Activated CD4-positive, alpha-beta T cell treated with anti-CD3 and anti-CD28 coated beads, Interleukin-2, amount 50 U/mL, for 4 hours (primary cell): Measurements from ENCODE around the gene CD81.

Experiments
- DNase-seq, 2 experiments: peaks; one replicate each; pipeline ENCODE4 v3.0.0-alpha.2; 2020

The CD81 gene

DNA sequence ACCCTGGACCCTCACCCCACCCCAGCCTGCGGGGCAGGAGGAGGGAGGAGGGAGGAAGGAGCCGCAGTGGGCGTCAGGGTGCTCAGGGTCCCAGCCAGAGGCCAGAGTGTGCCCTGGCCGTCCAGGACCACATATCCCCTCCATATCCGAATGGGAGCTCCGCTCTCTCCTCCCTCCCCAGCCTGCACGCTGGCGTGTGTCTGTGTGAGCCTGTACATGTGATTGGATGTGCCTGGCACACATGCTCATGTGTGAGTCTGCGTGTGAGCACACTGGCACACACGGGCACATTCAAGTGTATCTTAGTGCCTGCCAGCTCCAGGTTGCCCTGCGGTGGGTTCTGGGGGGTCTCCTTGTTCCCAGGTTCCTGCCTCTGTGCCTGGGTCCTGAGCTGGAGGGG is 31.6 kb downstream of the CD81 start:
- DNase-seq = no peak

DNA sequence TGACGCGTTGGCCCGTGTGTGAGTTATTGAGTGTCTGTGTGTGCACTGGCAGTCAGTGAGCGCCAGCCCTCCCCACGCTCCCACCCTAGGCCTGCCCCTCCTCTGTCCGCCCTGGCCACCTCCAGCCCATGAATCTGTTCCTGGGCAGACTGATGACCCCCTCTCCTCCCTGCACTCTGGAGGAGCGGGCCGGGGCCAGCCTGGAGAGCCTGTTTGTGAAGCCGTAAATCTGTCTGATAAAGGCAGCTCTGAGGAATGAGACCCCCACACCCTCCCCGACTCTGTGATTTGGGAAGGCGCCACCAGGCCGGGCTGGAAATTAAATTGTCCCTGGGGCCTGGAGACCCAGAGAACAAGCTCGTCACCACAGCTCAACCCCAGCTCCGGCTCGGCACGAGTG is 32.0 kb downstream of the CD81 start:
- no peak for DNase-seq

DNA sequence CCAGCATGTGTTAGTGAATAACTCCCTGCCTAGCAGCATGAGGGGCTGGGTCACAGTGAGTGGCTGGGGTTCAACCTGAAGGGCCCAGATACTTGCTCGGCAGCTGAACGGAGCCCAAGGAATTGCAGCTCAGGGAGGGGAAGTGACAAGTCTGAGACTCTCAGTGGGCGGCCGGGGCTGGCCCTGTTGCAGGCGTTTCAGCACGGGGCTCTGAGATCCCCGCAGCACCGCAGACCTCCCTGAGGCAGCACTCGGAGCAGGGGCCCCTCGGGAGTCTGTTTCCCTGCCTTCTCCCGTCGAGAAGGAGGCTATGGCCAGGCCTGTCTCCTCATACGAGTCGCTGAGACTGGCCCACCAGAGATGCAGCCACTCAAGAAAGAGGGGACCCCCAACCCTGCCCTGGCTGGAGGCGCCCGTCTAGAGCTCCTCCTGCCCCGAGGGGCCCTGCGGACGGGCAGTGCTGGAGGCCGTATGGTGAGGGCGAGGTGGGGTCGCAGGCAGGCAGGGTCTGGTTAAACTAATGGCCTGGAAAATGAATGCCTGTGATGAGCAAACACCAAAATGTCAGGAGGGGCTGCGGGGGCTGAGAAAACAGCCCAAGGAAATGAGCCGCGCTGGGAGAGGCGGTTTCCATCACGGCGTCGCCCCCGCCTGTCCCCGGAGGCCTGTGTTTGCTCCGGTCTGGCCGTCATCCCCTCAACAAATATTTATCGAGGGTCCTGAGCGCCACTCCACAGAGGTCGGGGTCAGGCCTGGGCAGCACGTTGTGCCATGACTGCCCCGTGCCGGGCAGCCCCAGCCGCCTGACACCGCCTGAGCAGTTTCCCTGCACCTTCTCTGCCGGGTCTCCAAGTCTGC is 32.7 kb downstream of the CD81 start:
- no peak for DNase-seq

DNA sequence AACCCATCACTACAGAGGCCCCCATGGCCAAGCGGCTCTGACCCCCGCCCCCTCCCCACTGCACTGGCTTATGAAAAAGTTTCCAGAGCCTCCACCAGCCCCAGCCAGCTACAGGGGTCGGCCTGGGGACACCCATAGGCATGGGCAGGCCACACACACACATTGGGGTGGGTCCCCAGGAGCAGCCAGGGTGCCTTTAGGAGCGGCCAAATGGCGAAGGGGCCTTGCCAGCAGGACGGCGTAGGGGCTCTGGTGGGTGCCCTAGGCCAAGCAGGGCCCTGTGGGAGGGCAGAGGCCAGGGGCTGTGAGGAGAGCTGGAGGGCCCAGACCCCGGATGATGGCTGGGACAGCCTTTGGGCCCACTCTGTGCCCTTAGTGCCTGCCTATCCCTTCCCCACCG is 33.5 kb downstream of the CD81 start:
- DNase-seq = no peak

DNA sequence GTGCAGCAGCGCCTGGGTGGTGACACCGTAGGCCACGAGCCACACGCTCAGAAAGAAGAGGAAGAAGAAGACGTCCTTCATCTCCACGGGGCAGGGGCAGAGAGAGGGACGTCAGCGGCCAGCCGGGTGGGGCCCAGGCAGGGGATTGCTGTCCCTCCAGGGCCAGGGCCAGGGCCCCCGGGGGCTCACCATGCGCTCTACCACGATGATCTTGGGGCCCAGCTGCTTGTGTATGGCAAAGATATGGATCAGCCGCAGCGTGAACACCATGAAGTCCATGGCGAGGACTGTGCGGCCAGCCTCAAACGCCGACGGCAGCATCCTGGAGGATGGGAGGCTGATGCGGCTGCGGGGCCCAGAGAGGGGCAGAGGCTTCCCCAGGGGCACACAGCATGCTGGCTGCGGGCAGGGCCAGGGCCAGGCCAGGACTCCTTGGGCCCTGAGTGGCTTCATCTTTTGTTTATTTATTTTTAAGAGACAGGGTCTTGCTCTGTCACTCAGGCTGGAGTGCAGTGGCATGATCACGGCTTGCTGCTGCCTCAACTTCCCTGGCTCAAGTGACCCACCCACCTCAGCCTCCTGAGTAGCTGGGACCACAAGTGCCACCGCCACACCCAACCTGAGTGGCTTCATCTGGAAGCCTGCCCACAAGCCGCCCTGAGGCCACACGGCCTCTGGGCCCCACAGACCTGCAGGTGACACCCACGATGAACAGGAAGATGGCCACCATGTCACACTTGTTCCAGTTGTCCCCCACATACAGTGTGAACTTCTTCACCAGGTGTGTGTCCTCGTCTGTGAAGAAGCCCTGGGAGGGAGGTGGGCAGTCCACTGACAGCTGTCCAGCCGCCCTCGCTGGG is 34.6 kb downstream of the CD81 start:
- no peak for DNase-seq

DNA sequence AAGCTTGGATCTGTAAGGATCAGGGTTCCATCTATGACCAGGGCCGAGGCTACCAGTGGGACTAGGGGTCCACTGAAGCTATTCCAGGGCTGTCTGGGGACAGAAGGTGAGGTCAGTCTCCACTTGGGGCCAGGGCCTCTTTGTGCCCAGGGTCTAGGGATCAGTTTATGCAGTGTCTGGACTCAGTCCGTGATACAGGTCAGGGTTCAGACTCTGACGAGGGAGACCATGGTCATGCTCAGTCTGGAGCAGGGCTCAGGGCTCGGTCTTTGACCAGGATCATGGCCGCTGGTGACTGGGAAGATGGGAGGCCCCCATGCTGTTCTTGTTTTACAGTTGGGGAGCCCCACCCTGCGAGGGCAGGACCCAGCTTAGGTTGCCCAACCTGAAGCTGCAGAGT is 35.2 kb downstream of the CD81 start:
- DNase-seq = no peak

DNA sequence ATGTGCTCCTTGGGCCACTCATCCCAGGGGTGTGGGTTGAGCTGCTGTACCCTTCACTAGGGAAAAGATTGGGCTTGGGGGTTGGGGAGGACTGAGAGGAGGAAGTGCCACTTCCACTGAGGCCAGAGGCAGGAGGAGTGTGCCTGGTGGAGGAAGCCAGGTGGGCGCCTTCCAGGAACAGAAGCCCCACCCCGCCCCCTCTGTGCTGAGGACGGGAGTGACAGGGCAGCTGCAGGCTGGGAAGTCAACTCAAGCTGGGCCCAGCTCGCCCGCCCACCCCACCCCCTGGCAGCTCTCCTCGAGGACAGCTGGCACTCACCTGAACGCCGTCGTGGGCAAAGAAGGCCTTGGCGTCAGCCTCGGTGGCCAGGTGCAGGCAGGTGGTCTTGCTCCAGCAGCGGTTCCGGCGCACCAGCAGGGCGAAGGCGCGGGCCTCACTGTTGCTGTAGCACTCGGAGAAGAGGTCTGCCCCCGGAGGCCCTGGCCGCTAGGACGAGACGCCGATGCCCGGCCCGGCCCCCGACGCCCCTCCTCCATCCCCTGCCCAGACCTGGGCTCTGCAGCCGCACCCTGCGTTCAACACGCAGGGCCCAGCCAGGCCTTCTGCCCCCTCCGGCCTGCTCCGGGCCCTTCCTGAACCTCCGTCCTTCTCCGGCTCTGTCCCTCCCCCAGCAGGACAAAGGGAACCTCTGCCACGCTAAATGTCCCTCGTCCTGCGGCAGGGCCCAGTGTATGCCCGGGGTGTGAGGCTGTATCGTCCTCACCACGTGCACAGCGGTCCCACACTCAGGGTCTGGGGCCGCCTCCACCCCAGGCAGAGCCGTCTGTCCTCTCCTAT is 36.9 kb downstream of the CD81 start:
- no peak for DNase-seq

DNA sequence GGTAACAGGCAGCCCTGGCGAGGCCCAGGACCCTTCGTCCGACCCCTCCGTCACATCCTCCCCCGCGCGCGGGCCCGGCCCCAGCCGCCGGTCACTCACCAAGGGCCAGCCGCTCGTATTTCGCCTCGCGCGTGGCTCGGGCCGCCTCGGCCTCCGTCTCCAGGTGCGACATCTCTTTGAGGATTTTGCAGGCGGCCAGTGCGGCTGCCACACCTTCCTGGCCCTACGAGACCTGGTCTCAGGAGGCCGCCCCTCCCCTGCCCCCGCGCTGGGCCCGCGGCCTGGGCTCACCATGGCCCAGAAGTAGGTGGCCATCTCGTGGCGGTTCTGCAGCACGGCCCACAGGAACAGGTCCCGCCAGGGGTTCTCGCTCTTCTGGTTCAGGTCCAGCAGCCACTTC is 37.5 kb downstream of the CD81 start:
- DNase-seq = no peak

DNA sequence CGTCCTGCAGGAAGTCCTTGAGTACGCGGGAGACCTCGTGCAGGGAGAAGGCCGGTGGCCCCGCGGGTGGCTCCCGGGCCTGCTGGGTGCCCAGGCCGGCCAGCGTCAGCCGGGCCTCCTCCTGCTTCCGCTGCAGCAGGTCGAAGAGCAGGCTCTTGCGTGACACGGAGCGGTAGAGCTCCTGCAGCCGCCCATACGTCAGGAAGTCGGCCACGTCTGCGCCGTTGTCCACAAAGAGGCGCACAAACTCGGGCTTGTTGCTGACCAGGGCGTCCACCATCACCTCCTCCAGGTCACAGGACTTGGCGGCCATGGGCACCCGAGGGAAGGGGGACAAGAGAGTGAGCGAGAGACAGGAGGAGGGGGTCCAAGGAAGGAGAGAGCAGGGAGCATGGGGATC is 38.1 kb downstream of the CD81 start:
- DNase-seq = no peak

DNA sequence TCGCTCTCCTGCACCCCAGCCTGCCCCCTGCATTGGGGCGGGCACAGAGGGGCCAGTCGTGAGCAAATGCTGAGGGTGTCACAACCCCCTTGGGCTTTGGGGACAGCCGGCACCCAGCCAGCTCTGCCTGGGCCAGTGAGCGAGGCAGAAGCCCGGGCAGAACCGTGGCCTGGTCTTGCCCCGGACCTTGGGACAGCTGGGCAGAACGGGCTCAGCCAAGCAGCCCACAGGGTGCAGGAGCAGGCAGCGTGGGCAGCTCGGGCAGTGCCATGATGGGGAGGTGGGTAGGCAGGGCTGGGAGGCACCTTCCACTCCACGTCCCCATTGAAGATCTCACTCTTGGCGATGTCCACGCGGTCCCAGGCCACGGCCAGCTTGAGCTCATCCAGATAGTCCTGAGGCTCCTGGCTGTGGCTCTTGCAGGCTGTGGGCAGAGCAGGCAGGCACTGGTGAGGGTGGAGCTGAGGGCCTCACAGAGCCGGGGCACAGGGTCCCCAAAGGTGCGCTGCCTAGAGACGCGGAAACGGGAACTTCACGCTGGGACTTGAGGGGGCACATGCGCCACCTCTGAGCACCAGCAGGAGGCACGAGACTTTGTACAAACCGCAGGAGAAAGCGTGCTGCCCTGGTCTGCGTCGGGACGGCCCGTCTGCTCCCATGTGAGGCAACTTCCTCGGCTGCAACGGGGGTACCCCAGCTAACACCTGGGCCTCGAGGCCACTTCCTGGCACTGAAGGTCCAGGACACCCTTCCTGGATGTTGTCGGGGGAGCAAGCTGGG is 38.7 kb downstream of the CD81 start:
- DNase-seq = no peak

DNA sequence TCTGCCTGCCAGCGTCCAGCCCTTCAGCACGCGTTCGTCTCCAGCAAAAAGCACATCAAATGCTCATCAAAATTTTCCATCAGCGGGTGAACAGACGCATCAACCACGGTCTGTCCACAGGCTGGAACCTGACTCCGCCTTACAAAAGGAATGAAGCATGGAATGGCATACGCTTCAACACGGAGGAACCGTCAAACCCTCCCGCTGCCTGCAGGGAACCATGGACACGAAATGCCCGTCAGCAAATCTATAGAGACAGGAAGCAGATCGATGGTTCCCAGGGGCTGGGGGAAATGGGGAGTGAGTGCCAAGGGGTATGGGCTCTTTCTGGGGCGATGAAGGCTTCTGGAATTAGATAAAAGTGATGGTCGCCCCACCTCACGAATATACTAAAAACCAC is 39.7 kb downstream of the CD81 start:
- DNase-seq = no peak

DNA sequence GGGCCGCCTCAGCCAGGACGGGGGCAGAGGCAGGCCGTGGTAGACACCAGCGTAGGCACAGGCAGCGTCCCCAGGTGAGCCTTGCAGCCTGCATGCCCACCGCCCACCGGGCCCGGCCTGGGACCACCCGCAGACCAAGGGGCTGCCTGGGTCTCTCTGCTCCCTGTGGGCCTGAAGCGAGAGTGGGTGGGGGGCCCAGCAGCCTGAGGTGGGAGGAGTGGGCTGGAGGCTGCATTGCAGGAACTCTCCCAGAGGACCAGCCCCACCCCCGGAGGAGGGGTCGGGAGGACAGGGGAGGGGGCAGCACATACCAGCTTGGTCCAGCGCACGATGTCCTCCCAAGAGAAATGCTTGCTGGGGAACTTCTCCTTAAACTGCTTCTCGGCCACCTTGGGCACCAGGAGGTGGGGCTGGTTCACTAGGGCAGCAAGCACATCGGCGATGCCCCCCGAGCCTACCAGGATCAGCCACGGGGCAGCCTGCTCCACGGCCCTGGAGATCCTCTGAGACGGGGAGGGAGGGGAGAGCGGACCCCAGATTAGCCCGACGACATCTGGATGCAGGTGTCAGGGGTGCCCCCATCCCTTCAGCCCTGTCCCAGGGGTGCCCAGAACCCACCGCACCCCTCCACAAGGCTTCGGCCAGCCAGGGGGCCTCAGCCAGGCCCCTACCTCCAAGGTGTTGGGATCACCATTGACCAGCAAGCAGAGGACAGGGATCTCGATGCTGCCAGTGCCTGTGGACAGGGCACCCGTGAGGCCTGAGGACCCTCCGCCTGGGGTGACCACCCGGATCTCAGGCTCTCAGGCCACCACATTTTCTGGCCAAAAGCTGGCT is 41.0 kb downstream of the CD81 start:
- no peak for DNase-seq

DNA sequence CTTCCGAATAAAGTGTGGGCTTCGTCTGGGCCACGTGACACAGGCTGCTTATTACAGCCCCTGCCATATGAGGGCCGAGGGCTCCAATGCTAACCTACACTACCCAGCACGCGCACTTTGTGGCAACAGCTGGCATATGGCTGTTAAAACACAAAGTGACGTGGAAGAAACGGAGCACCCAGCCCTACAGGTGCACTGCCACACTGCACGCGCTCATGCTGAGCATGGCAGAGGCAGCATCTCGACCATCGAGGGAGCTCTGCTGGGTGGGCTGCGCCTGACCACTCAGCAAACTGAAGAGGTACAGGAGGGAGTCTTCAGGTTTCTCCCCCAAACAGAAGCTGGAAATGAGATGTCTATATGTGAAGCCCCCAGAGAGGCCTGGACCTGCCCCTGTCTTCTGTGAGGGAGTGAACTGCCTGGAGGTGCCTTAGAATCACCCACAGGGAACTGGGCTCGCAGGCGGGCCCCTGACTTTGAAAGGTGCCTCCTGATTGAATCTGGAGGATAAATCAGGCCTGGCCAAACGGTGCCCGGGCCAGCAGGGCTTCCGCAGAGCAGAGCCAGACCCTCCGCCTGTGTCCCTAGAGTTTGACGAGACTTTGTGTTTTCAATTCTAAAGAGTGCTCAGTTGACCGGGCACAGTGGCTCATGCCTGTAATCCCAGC is 41.7 kb downstream of the CD81 start:
- DNase-seq = no peak

DNA sequence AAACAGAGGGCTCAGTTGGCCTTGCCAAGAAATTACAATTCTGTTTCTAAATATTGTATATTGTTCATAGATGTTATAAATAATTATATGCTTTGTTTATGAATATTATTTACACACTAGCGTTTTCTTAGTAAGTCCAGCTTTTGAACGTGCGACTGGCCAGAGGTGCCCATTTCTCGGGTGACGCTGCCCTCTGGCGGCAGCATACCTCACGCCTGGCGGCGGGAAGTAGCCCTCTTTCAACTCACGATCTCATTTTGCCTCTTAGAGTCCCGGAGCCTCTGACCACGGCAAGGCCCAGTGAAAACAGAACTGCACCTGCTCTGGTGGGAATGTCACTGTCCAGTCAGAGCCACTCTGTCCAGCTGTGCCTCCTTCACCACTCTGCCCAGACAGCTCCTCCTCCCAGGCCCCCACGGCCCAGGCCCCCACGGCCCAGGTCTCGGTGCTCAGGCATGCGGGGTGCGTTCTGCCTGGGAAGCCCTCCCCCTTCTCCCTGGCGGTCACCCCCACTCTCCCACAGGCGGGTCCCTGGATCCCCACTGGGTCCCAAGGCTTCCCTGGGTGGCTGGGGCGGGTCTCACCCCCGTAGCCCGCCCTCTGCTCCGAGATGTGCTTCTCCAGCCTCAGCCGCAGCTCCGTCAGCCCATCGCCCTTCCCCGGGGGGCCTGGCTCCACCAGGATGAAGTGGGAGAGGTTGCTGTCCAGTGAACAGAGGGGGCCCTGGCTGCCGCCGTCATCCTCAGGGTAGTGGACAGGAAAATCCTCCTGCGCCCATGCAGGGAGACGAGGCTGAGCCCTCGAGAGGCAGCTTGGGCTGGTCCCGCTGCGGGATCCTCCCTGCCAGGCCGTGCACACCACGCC is 42.8 kb downstream of the CD81 start:
- DNase-seq = peak; percentile 42 to 47

DNA sequence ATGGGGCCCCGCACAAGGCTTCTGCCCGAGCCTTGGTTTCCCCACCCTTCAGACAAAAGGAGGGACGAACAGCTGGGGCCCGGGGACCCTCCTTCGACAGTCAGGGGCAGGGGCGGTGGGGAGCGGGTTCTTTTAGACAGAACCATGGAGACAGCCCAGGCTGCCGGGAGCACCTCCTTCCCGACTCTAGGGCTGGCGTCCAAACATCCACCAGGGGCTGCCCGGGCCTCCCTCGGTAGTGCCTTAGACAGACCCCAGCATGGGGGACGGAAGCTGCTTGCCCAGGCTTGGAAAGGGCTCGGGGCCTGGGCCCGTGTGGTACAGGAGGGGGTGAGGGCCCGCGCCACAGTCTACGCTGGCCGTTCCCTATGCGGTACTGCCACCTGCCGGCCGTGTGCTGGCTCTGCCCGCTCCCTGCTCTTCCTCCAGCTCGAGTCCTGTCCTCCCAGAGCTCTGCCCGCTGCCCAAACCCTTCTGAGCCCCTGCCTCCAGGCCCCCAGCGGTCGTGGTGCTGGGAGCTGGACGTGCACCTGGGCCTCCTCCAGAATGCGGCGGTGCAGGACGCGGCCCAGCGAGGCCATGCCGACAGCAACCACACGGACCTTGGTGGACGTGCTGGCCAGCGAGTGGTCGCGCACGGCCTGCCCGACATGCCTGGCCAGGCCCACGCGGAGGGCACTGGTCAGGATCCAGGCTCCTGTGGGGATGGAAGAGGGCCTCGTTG is 43.6 kb downstream of the CD81 start:
- DNase-seq = peak; percentile 63 to 65

DNA sequence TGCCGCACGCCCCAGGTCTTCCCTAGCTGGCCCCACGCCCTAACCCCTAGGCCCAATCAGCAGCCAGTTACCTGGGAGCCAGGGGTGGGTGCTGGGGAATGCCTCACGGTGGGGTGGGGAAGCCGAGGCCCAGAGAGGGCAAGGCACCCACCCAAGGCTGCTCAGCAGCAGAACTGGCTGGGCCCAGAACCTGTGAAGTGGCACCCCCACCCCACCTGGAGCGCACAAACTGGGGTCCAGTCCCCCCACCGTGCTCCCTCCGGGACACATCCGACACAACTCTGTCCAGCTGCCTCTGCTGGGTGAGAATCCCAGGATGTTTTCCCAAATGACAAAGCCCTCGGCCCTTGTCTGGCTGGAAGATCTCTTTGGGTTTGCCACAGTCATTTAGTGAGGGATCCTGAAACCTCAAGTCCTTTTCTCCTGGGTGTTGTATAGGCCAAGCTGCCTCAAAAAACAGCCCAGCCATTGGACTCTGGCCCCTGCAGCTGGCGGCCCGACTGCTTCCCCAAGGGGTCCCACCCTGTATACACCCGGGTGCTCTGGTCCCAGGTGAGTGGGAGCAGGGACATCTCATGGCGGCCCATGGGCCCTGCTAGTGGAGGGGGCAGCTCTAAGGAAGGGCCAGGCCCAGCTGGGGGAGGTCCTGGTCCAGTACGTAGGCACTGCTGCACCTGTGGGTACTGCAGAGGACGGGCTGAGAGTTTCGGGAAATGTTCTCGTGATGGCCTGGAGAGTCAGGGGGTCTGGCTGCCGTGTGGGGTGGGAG is 44.3 kb downstream of the CD81 start:
- DNase-seq = no peak

DNA sequence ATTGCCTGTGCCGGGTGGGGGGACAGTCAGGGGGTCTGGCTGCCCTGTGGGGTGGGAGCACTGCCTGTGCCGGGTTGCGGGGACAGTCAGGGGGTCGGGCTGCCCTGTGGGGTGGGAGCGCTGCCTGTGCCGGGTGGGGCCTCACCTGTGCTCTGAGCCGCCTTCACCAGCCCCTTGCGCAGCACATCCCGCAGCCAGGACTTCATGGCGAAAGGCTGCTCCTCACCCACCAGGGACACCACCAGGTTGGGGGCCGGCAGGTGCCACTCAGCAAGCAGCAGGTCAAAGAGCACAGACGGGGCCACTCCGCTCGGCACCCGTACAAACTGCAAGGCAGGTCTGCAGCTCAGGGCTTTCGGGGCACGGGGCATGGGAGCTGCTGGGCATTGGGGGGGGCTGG is 44.9 kb downstream of the CD81 start:
- DNase-seq = no peak

DNA sequence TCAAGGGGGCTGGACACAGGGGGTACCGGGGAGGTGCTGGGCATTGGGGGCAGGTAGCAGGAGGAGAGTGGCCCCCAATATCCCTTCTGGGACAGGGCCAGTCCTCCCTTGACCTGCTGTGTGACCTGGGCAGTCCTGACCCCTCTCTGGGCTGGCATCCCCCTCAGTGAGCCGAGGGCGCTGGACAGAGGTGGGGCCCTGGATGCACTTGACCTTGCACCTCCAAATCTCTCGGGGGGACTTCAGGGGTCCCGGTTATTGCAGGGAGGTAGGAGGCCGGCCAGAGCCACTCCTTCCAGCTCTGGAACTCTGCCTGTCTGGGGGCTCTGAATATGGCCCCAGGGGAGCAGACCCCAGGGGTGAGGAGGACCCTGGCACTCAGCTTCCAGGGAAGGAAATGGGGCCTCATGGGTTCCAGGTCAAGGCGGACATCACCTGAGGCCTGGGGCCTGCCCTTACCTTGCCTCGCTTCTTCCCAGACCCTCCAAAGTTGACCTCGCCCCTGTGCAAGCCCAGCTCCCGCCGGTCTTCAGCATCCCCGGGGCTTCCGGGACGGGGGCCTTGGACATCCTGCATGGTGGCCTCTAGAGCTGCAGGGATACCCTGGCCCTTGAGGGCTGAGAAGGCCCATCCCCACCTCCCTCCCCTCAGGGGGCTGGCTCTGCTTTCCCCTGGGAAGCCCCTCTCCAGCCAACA is 45.5 kb downstream of the CD81 start:
- no peak for DNase-seq
